DMS 273 treated with DMSO at 0.1 percent for 48 hours (cell line): ENCODE measurements around the gene GLOD4.

Source experiments
- DNase-seq: peaks from one replicate; lab custom pipeline; 2025; lab: John Stamatoyannopoulos, UW

Gene GLOD4

DNA sequence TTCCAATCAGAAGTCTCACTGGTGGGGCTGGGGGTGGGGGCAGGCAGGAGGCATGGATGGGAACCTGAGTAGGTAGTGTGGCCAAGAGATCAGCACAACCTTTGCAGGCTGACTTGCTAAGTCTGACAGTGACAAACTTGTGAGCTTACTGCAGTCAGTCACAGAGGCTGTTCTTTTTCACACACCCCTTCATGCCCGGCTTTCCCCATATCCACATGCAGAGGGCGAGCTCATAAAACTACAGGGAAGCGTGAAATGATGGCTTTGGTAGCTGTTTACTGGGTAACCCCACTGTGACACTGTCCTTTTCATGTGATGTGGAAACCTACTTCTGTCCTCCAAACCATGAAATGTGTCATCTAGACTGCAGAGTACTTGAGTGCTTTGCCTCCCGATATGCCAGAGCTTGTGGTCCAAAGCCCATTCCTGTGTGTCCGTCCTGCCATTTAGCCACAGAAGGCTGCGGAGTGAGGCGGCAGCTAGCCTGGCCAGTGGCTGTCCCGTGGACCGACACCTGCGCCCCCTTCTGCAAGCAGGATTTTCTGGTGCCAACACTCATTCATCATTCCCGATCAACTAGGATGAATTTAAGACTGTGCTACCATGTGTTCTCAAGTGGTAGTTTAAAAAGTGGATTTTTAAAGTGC, 39.8 kb downstream of the GLOD4 start:
- DNase-seq: no peak

DNA sequence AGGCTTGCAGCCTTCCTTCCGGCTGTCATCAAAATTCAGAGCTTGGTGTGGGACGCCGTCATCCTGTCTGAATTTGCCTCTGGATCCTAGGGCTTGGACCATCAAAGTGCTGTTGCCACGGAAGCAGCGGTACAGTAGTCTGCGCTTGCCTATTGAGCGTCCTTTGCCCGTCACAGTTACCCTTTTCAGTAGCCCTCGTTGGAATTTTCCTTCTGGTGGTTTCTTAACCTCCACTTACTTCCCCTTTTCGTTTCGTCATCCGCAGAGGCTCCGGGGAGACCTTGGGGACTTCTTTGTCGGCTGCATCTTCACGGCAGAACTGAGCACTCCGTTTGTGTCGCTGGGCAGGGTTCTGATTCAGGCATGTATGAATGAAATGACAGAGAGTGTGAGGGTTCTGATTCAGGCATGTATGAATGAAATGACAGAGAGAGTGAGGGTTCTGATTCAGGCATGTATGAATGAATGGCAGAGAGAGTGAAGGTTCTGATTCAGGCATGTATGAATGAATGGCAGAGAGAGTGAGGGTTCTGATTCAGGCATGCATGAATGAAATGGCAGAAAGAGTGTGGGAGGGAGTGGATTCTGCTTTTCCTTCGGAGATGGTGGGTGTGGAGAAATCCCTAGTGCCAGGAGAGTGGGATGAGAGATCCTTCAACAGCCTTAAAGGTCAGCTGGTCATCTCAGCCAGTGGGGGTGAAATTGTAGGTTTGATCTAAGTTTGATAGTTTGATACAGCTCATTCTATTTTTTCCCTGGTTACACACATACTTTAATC, 41.7 kb downstream of the GLOD4 start:
- no peak for DNase-seq

DNA sequence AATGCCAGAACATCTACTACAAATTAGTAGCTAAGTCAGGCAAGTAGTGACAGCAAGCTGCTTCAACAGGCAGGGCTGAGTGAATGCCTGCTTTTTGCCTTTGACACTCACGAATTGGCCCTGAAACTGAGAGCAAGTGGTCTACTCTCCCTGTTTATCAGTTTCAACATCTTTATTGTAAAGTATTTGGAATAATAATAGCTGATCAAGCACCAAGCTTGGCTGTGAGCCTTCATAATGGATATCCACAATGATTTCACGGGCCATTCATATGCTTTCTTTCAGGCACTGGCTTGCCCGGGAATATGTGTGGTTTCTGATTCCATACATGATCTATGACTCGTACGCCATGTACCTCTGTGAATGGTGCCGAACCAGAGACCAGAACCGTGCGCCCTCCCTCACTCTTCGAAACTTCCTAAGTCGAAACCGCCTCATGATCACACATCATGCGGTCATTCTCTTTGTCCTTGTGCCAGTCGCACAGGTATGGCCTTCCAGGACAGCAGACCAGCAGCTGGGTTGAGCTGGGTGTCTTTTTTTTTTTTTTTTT, 44.4 kb downstream of the GLOD4 start:
- no peak for DNase-seq

DNA sequence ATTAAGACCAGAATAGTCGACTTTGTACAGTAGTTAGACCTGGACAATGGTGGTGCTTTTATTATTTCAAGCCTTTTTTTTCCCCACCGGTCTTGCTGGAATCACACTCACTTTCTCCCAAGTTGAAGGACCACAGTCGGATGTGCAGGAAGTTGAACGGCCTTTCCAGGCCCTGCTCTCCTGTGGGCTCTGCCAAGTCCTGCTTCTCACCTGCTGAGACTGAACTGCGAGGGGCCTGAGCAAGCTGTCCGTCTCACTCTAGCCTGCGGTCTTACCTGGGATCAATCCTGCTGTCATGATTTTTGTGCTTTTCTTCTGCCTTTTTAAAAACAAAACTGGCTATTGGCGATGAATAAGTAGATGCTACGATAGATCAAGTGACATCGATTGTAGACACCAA, 48.3 kb downstream of the GLOD4 start:
- DNase-seq: no peak

DNA sequence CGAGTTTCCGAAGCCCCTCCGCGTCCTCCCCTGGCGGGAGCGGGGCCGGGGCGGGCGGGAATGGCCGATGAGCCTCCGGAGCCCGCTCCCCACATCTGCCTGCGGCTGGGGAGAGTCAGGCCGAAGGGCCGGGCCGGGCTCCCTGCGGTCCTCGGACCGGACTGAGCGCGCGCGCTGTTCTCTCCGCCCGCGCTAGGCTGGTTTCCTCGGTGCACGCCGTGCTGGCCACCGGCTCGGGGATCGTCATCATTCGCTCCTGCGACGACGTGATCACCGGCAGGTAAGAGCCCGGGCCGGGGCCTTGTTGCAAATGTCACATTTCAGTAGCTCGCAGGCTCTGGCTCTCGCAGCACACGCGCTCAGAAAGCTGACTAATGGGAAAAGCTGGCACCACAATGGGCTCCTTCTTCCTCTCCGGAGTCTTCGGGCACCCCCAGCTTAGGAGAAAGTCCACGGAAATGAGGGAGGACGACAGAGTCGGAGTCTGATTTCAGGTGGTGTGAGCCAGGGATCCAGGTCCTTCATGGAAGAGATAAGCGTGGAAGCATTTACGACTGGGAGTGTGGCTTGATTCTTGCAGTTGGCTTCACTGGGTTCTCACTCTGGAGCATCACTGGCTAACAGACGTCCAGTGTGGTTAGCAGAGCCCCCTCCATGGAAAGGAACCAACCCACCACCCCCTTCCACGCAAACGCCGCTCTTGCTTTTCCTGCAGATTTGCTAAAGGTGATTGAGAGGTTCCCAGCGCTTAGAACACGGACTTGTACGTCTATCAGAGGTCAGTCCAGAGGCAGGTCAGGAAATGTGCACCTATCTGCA, 49.0 kb downstream of the GLOD4 start:
- DNase-seq: no peak

DNA sequence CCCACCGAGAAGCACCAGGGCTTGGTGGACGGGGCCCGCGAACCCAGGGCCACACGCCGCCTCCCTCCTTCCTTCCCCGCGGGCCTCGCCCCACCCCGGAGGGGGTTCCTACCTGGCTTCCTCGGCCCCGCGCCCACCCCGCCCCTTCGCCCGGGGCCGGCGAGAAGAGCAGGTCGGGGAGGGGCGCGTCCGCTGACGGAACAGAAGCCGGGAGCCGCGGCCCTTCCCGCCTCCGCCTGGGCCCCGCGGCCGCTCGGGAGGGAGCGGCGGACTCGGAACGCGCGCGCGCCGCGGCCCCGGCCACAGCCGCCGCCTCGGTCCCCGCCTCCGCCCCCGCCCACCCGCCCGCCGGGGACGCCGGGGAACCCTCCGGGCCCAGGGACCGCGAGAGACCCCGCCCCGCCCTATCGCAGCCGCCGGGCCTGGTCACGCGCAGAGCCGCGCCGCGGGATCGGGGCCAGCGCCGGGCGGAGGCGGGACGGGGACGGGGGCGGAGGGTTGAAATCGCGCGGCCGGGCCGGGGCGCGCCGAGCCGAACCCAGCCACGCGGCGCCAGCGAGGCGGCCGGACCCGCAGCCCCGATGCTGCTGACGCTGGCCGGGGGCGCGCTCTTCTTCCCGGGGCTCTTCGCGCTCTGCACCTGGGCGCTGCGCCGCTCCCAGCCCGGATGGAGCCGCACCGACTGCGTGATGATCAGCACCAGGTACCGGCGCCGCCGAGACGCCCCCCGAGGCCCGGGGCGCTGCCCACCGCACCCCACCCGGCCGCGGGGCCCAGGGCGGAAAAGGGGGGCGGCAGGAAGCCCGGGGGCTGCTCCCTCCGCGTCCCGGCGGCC, 49.8 kb downstream of the GLOD4 start, which contains the start of gene TLCD3A:
TSS of gene TLCD3A (plus strand) at position 530 of the 835 bp plus-strand sequence. CDS start at position 582, 52 bp downstream.
- DNase-seq: no peak

DNA sequence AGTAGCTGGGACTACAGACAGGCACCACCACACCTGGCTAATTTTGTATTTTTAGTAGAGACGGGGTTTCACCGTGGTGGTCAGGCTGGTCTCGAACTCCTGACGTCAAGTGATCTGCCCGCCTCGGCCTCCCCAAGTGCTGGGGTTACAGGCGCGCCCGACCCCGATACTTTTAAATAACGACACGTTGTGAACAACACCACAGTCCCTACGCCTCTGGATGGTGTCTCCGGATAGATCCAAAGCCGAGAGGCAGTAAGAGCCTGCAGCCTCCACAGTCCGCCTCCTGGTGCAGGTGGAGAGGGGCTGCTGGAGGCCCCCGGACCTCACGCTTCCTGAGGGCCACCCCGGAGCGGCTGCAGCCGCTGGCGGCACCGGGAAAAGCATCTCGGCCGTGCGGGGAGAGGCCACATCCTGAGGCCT, 50.4 kb downstream of the GLOD4 start:
- DNase-seq: no peak

DNA sequence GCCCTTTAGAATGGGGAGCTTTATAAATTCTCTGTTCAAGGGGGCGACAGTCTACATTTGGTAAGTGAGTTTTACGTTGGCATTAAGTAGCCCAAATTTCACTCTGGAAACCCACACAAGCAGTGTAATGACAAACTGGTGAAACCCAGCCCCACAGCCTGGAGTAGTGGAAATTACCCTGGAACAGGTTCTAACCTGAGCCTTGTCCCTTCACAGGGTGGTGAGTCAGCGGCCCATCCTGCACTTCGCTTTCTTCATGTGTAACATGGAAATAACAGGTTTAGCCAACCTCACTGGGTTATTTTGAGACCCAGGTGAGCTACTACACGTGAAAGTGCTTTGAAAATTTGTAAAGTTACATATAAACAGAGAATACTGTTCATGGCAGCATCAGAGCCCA, 53.2 kb downstream of the GLOD4 start:
- no peak for DNase-seq

DNA sequence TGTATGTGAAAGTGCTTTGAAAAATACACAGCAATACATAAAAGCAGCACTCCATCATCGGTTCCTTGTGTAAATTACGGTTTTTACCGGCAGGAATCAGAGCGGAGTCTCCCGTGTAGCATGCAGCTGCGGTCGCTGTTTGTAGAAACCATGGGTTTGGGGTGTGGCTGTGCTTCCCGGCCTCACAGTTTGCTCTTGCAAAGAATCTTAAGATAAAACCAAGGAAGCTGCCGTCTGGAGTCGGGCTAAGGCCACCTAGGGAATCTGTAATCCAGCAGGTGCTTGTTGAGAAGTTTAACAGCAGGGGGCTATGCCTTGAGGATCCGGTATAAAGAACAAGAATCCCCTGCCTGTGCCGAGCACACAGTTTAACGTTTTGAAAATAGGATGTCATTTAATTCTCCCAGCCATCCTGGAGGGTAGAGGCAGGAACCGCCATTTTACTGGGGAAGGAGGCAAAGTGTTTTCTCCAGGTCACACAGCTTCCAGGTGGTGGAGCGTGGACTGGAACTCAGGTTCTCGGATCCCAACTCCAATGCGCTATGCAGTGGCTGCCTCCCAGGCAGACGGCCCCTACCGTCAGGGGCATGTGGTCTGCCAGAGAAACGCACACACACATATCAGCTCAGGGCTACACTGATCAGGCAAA, 55.7 kb downstream of the GLOD4 start:
- DNase-seq: no peak

DNA sequence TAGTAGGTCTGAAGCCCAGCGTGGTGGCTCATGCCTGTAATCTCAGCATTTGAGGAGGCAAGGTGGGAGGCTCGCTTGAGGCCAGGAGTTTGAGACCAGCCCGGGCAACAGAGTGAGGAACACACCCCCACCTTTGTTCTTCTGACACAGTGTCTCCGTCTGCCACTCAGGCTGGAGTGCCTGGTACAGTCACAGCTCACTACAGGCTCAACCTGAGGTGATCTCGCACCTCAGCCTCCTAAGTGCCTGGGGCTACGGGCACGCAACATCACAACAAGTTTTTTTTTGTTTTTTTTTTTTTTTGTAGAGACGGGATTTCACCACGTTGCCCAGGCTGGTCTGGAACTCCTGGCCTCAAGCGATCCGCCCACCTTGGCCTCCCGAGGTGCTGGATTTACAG, 56.3 kb downstream of the GLOD4 start:
- DNase-seq: no peak

DNA sequence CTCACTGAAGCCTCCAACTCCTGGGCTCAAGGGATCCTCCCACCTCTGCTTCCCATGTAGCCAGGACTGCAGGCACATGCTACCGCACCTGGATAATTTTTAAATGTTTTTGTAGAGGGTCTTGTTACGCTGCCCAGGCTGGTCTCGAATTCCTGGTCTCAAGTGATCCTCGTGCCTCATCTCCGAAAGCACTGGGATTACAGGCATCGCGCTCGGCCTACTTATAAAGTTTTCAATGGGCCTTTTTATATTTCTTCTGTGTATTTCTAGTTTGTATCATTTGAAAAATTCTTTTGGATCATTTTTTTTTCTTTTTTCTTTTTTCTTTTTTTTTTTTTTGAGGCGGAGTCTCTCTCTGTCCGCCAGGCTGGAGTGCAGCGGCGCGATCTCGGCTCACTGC, 57.0 kb downstream of the GLOD4 start:
- DNase-seq: no peak

DNA sequence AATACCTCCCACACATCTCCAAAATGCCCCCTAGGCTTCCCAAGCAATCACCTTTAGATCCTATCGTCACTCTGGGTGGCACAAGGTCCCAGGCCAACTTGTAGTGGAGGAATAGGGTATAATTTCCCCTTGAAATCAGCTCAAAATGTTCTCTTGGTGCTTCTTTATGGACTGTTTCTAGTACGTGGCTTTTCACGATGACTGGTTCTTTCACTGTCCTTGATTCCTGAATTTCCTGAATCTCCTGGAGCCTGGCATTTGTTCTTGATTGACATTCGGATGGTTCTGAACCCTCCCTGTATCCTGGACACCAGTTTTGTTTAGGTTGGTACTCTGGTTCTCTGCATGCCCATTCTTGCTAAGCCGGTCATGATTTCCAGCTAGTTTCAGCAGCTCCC, 60.5 kb downstream of the GLOD4 start:
- DNase-seq: peak; percentile 27

DNA sequence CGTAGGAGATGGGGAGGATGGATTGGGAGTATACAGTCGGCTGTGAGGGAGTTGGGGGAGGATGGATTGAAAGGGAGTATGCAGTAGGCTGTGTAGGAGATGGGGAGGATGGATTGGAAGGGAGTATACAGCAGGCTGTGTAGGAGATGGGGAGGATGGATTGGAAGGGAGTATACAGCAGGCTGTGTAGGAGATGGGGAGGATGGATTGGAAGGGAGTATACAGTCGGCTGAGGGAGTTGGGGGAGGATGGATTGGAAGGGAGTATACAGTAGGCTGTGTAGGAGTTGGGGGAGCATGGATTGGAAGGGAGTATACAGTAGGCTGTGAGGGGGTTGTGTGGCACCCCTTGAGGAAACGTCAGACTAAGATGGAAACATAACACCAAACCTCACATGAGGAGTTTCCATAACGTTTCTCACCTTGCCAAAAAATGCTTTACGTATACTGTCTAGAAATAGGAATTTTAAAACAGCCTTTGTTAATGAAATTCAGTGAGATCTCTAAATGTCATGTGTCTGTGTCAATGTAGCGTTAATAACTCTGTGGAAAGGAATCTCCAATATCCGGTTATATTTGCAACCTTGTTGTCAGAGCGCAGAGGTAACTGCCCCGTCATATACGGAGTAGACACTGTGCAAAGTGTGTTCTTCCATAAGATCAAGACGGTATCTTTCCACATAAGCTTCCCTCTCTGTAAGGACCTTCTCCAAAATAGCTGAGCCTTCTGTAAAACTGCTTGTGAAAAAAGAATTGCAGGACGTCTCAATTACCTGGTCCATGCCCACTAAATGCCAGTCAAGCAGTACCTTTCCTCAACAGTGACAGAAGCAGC, 61.2 kb downstream of the GLOD4 start:
- DNase-seq: no peak

DNA sequence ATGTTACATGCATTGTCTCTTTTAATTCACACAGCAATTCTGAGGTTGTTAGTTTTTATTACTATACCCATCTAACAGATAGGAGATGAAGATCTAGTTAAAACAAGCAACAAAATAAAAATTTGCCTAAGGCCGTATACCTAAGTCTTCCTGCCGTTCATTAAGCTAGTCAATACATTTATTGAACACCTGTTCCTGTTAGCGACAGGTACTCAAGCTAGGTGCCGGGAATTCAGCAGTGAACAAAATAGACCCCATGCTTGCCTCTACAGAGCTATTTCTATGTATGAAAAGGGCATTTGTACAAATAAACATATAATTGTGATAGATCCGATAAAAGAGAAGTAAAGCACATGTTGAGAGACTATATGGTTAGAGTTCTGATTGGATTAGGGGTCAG, 64.0 kb downstream of the GLOD4 start:
- DNase-seq: no peak
